A549 treated with RU486 at 1 μM for 4 hours (cell line): ENCODE data around the gene IFNA16. TPM values are rescaled to one million over a fixed set of nuclear protein-coding genes. Genes with fewer than 3 reads are reported as not detected.

ENCODE experiments used
- total RNA-seq: library from RNA; stranded (reverse); fragments of 200-300 nt; extraction: Qiagen RNA extraction; gene quantifications from 5 replicates; pipeline ENCODE4 v1.2.3, GENCODE V29; 2022; ENCODE audit warnings: low read depth

Gene IFNA16
- not detected in 5 replicates for total RNA-seq

DNA sequence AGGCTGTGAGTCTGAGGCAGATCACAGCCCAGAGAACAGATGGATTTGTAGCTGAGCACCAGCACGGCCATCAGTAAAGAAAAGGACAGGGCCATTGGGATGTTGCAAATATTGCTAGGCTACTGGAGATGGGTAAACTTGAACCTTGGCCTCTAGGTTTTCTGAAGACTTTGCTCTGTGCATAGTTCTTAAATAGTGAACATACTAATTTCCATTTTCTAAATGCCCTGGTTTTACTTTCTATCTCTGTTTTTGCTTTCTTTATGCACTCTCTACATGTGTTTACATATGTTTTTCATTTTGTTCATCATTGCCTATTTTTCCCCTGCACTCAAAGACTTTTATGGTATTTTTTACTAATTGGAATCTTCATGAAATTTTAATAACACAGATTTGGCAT lies at the start of gene IFNA16:
Gene IFNA16, minus strand, starts transcription at position 101 of the 400 bp plus-strand sequence. Its CDS starts 6 bp downstream, at position 95.

DNA sequence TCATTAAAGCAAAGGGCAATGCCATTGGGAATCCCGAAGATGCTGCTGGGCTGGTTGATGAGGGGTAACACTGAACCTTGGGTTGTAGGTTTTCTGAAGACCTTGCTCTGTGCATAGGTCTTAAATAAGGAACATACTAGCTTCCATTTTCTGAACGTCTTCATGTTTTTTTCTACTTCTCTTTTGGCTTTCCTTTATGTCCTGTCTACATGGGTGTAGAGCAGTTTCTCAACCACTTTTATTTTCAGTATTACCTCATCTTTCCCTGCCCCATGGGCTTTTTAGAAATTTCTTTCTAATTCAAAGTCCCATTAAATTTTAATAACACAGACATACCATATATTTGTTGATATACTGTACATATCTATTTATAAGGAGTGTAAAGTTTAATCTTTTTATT lies 22.8 kb upstream of the IFNA16 start, which contains the start of gene IFNA14:
Gene IFNA14, minus strand, starts transcription at position 95 of the 400 bp plus-strand sequence. Its CDS starts 70 bp downstream, at position 25.

DNA sequence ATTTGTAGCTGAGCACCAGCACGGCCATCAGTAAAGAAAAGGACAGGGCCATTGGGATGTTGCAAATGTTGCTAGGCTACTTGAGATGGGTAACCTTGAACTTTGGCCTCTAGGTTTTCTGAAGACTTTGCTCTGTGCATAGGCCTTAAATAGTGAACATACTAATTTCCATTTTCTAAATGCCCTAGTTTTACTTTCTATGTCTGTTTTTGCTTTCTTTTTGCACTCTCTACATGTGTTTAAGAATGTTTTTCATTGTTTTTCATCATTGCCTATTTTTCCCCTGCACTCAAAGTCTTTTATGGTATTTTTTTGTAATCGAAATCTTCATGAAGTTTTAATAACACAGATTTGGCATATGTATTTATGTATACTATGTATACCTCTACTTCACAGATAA lies 11.0 kb upstream of the IFNA16 start, which contains the start of gene IFNA17:
Gene IFNA17, minus strand, starts transcription at position 101 of the 400 bp plus-strand sequence. Its CDS starts 49 bp downstream, at position 52.

DNA sequence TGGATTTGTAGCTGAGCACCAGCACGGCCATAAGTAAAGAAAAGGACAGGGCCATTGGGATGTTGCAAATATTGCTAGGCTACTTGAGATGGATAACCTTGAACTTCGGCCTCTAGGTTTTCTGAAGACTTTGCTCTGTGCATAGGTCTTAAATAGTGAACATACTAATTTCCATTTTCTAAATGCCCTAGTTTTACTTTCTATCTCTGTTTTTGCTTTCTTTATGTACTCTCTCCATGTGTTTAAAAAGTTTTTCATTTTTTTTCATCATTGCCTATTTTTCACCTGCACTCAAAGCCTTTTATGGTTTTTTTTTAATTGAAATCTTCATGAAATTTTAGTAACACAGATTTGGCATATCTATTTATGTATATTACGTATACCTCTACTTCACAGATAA lies 10.1 kb downstream of the IFNA16 start, which contains the start of gene IFNA10:
Gene IFNA10, minus strand, starts transcription at position 101 of the 400 bp plus-strand sequence. Its CDS starts 46 bp downstream, at position 55.

GRCh38 chr9:21202105-21202504 lies 15.0 kb downstream of the IFNA16 start, which contains the start of gene IFNA7:
Gene IFNA7 (minus strand): TSS chr9:21202205. CDS start chr9:21202165, 40 bp downstream.

DNA sequence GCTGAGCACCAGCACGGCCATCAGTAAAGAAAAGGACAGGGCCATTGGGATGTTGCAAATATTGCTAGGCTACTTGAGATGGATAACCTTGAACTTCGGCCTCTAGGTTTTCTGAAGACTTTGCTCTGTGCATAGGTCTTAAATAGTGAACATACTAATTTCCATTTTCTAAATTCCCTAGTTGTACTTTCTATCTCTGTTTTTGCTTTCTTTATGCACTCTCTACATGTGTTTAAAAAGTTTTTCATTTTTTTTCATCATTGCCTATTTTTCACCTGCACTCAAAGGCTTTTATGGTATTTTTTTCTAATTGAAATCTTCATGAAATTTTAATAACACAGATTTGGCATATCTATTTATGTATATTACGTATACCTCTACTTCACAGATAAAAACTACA lies 29.6 kb downstream of the IFNA16 start, which contains the start of gene IFNA4:
Gene IFNA4, minus strand, starts transcription at position 101 of the 400 bp plus-strand sequence. Its CDS starts 56 bp downstream, at position 45.

DNA sequence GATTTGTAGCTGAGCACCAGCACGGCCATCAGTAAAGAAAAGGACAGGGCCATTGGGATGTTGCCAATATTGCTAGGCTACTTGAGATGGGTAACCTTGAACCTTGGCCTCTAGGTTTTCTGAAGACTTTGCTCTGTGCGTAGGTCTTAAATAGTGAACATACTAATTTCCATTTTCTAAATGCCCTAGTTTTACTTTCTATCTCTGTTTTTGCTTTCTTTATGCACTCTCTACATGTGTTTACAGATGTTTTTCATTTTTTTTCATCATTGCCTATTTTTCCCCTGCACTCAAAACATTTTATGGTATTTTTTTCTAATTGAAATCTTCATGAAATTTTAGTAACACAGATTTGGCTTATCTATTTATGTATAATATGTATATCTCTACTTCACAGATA lies 50.6 kb downstream of the IFNA16 start, which contains the start of gene IFNA21:
Gene IFNA21, minus strand, starts transcription at position 101 of the 400 bp plus-strand sequence. Its CDS starts 48 bp downstream, at position 53.

Other genes starting within 250 kb of the IFNA16 start
- 0.53 to 1.2 TPM (median 1.0 TPM) in 5 replicates for gene HACD4, start 185.7 kb downstream of the IFNA16 start, total RNA-seq
- 0.23 TPM in 1 of 5 replicates, not detected in the others for gene IFNB1, start 139.4 kb downstream of the IFNA16 start, total RNA-seq
- gene IFNW1, start 75.5 kb downstream of the IFNA16 start, total RNA-seq, result not detected in 5 replicates
- gene IFNA21, start 50.7 kb downstream of the IFNA16 start, total RNA-seq, result not detected in 5 replicates
- gene IFNA4, start 29.7 kb downstream of the IFNA16 start, total RNA-seq, result not detected in 5 replicates
- not detected in 5 replicates for gene IFNA7, start 15.1 kb downstream of the IFNA16 start, total RNA-seq
- not detected in 5 replicates for gene IFNA10, start 10.2 kb downstream of the IFNA16 start, total RNA-seq
- not detected in 5 replicates for gene IFNA17, start 10.9 kb upstream of the IFNA16 start, total RNA-seq
- gene IFNA14, start 22.7 kb upstream of the IFNA16 start, total RNA-seq, result not detected in 5 replicates
- not detected in 5 replicates for gene IFNA5, start 88.0 kb upstream of the IFNA16 start, total RNA-seq
- 9.0 to 18.8 TPM (median 17.2 TPM) in 5 replicates for gene KLHL9, start 118.1 kb upstream of the IFNA16 start, total RNA-seq
- not detected in 5 replicates for gene IFNA6, start 133.6 kb upstream of the IFNA16 start, total RNA-seq
- not detected in 5 replicates for gene IFNA13, start 150.7 kb upstream of the IFNA16 start, total RNA-seq
- not detected in 5 replicates for gene IFNA2, start 168.1 kb upstream of the IFNA16 start, total RNA-seq
- gene IFNA8, start 191.8 kb upstream of the IFNA16 start, total RNA-seq, result not detected in 5 replicates
- not detected in 5 replicates for gene IFNA1, start 223.1 kb upstream of the IFNA16 start, total RNA-seq